Fibroblast of gingiva (primary cell): ENCODE results near the gene NELL2.
"Not testable (repeated sequence)": the region's sequence is repeated elsewhere in the genome, so short reads cannot be mapped to it uniquely, and the experiment has no call there.

Source experiments
- DNase-seq: peaks from one replicate; pipeline ENCODE4 v3.0.0-alpha.2; 2011; ENCODE audit warnings: low read depth

NELL2 gene

DNA sequence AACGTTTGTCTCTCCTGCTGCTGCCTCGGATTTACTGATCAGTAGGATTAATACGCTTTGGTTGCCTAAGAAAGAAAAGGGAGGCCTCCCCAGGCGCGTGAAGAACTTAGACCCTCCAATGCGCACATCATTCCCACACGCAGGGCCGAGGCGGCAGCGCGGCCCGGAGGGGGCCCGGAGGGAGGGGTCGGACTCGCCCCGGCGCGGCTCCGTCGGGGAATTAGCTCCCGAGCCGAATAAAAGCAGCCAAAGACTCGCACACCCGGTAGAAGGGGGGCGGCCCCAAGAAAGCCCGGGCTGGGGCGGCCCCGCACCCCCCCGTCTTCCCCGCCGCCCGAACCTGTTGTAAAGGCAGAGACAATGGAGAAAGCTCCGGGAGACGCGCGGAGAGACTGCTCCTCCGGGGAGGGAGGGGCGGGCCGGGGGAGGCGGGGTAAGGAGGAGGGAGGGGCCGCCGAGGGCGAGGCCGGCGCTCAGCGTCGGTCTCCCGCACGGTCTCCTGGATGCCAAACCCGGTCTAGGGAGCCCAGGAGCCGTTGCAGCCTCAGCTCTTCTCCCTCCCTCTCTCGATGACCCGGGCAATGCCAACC is at the start of gene NELL2:
Gene NELL2 (minus strand): TSS at position 362 of the 590 bp plus-strand sequence. CDS start 446 bp downstream, outside the sequence.
- DNase-seq, result peak; percentile 2

DNA sequence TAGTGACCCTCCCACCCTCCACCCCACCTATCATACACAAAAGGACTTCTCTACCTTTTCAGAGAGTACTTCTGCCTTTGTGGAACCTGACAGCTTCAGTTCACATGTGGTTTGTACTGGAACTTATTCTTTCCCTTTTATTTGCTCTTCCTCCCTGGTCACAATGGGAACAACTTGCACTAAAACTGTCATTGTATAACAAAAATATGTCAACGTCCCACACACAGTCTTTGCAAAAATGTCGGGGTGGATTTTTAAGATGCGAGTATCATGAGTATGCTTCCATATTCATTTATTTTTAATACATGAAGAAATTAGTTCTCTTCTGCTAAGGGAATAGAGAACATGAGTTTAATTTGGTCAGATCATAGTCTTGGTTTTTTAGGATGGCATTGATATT is 45.6 kb upstream of the NELL2 start:
- DNase-seq, result no peak

- no peak for DNase-seq
These were observed 41.0 kb upstream of the NELL2 start for GRCh38 chr12:44917141-44917540.

DNA sequence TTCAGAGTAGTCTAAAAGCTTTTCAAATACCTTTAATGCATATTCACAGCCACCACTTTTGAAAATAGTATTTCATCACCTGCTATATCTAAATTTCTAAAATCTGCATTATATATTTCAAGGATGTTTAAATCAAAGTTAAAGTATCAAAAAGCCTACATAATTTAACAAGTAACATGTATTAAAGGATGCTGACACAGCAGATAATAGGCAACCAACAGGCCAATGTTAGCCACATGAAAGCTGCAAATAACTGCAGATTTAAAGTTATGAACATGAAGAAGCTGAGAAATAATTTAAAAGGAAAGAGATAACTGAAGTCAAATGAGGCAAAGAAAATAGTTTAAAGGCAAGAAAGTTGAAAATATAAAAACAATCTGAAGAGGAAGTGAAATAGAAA is 39.8 kb upstream of the NELL2 start:
- no peak for DNase-seq

GRCh38 chr12:44904321-44904720 is 28.2 kb upstream of the NELL2 start:
- DNase-seq, result no peak

GRCh38 chr12:44898108-44898507 is 22.0 kb upstream of the NELL2 start:
- DNase-seq, result not testable (repeated sequence)

DNA sequence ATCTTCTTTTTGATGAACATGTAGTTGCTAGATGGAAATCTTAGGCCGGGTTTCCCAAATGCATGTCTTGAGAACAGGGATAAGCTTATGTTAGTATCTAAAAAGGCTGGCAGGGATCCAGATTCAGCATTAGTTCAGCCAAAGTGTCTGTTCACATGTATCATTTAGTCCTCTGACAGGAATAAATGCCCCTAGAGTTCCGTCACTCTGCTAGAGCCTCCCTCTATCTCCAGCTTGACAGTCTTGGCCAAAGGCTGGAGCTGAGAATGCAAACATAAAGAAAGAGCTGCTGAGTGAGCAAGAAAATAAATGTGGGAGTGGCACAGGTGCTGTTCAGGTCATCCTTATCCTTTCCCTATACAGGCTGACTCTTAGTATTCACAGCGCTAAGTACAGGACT is 13.8 kb upstream of the NELL2 start:
- DNase-seq, result no peak

DNA sequence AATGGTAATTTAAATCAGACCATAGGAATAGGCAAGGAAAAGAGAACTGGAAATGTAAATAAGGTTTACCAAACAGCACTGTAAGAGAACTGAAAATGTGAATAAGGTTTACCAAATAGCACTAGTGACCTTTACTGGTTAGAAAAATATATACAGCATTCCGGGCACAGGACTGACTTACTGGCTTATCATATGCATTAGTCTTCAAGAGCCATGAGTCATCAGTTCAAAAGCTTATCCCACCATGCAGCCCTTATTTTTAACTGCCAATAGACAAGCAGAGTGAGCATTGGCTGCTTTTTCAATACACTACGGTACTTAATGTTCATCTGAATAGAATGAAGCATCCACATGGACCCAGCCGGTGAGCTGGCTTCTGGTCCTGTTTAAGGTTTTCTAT is 13.0 kb upstream of the NELL2 start:
- no peak for DNase-seq

DNA sequence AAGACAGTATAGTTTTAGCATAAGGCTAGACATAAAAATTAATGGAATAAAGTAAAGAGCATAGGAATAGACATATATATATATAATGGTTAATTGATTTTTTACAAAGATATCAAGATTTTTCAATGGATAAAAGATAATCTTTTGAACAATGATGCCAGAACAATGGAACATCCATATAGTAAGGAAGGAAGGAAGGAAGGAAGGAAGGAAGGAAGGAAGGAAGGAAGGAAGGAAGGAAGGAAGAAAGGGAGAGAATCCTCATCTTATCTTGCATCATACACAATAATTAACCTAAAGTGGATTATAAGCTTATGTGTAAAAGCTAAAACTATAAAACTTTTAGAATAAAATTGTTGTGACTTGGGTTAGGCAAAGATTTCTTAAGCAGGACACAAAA is 9.8 kb upstream of the NELL2 start:
- no peak for DNase-seq

GRCh38 chr12:44881197-44881596 is 5.1 kb upstream of the NELL2 start:
- DNase-seq, result no peak

DNA sequence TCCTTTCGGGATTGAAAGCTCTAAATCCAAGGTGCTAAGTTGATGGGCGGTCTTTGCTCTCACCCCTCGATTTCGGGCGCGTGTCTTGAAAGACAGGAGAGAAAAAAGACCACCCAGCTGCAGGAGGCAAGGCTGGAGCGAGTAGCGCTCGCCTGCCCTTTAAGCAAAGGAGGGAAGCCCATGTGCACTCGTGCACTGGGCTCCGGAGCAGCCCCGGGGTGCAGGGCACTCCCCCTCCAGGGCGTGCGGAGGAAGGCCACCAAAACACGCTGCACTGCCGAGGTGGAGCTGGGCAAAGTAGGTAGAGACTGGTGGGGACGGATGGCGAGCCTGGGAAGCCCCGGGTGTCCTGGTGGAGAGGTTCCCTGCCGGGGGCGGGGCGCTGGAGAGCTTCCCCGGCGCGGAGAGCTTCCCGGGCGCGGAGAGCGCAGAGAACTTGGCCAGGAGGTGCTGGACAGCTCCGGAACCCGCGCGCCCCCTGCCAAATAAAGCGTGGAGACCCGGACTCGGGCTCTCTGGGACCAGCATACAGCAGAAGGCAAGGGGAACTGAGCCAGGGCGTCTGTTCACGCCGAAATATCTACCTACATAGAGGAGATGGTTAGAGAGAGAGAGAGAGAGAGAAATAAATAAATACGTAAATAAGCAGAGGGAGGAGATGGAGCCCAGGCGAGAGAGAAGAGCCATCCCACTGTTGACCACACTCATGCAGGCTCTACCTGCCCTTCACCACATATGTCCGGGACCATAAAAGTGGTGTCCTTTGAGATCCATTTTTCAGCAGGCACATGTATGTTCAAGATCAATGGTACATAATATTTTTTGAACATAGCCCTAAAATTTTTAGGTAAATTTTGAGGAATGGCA is 662 bp upstream of the NELL2 start:
- DNase-seq, result peak; percentile 6

- DNase-seq, result no peak
These were observed 630 bp downstream of the NELL2 start for GRCh38 chr12:44875417-44875953.

DNA sequence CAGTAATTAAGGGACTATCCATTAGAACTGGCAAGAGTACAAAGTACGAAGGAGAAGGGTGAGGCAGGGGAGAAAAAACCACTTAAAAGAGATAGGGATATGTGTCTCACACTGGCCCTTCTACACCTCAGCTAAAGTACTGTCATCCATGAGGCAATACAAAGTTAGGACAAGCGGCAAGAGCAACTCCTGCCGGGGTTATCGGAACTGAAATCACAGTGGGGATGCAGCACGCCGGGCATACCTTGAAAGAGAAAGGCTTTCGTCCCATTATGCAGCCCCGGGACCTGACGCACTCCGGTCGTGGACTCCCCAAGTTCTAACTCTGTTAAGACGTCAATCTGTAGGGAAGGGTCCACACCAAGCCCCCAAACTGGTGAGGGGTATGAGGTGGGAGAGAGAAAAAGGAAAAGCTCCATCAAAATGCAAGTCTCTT is 1.1 kb downstream of the NELL2 start:
- DNase-seq, result no peak

DNA sequence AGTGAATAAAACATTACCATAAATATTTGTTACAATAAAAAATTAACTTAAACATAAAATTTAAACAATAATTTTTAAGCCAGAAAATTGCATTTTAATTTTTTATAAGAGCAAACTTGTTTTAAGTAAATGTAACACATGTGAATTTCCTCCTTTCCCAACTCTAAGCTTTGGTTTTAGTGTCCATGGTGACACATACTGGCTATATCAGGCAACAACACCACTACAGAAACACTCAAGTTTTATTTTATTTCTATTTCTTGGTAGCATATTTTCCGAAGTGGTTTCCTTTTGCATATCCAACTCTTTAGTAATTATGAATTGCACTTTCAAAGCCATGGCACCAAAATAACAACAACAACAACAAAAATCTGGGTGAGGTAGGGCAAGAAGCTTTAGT is 2.2 kb downstream of the NELL2 start:
- peak; percentile 14 for DNase-seq

DNA sequence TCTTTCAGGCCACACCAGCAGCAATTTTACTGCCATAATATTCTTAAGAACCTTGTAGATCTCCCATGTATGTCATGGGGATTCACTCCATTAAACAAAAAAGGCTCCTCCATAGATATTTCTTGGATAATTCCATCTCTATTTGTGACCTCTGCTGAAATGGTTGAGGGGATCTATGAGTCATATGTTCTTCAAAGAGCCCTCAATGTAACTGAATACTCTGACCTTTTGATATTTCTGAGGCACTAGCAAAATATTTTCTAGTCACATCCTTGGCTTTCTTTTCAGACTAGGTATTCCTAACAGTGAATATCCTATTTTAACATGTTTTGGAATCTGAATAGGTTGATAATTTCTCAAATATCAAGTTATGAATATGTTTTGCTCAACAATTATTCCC is 6.6 kb downstream of the NELL2 start:
- no peak for DNase-seq

- no peak for DNase-seq
These were observed 12.2 kb downstream of the NELL2 start for GRCh38 chr12:44863867-44864266.

DNA sequence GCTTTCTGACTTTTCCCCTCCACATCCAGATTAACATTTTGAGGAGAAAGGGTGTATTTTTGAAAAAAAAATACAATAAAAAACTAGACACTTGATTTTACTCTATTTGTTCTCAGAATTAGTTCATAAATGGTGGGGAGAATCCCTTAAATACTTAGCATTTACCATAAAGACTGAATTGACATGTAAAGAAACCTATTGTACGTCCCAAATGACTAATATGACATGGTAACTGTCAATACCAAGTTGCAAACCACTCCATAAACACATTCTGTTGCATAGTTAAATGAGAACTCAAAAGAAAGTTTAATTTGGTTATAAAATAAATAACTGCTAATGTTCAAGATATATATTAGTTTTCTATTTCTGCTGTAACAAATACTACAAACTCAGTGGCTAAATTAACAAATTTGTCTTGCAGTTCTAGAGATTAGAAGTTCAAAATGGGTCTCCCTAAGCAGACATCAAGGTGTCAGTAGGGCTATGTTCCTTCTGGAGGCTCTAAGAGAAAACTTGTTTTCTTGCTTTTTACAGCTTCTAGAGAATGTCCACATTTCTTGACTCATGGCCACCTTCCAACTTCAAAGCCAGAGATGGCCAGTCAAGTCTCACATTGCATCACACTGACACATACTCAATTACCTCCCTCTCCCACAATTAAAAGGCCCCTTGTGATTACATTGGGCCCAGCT is 16.0 kb downstream of the NELL2 start:
- DNase-seq, result no peak

- no peak for DNase-seq
These were observed 17.8 kb downstream of the NELL2 start for GRCh38 chr12:44858226-44858855.

DNA sequence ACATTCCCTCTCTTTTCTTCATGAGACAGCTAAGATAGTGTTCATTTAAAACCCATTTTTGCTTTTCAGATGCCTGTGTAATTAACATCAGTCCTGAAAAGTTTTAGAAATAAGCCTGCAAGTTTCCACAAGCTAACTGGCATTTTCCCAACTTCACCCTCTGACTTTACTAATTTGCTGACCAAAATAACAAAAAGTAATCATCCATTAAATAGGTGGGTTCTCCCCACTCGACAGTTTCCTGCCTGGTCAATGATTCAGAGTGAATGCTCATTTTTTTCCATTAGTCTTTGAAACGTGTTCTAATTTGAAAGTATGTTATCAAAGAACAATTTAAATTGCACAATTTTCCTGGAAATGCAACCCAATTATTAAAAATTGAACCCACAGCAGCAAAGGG is 23.6 kb downstream of the NELL2 start:
- DNase-seq, result no peak

GRCh38 chr12:44851586-44851985 is 24.5 kb downstream of the NELL2 start:
- no peak for DNase-seq

DNA sequence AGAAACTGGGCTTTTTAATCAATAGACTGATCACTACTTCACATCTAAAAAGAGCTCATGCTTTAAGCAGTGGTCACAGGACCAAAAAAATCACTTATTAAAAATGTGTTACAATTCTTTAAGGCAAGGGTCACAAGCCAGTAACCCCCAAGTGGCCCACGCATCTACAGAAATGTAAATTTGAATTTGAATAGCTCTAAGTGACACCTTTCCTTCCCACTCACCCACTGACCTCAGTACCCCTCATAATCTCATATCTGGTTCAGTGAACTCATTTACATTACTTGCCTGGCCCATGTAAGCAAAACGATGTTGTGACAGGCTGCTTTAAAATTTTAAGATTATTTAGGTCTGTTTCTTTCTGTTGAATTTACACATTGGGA is 27.4 kb downstream of the NELL2 start:
- no peak for DNase-seq
